ENCODE results near the gene PLEKHB2.

DNA sequence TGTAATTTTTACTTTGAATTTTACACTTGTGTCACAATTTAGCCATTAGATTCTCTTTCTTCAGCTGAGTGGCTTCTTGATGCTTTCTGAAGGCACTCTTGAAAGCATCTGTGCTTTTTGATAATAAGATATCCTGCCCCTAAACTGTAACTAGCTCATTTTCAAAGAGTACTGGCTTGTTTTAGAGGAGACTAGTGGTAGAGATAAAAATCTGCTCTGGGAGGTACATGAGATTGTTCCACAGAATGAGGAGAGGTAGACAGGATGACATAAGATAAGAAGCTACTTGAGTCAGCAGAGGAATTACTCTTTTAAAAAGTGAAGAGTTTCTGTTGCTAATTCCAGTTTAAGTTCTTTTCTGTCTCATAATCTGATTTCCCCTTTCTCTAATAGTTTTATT is 10.6 kb downstream of the PLEKHB2 start:
- TF ChIP-seq, protein P1, sequence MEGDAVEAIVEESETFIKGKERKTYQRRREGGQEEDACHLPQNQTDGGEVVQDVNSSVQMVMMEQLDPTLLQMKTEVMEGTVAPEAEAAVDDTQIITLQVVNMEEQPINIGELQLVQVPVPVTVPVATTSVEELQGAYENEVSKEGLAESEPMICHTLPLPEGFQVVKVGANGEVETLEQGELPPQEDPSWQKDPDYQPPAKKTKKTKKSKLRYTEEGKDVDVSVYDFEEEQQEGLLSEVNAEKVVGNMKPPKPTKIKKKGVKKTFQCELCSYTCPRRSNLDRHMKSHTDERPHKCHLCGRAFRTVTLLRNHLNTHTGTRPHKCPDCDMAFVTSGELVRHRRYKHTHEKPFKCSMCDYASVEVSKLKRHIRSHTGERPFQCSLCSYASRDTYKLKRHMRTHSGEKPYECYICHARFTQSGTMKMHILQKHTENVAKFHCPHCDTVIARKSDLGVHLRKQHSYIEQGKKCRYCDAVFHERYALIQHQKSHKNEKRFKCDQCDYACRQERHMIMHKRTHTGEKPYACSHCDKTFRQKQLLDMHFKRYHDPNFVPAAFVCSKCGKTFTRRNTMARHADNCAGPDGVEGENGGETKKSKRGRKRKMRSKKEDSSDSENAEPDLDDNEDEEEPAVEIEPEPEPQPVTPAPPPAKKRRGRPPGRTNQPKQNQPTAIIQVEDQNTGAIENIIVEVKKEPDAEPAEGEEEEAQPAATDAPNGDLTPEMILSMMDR (conservative IDR thresholded peaks at IDR 0.05; ENCODE audit: low read length) = no peak
- no peak for TF ChIP-seq EZH2phosphoT487 (IDR thresholded peaks at IDR 0.05; ENCODE audit: borderline replicate concordance, low read depth, low read length)

Data from OCI-LY7 (cell line).